Measurements from ENCODE around the gene SIMC1.
A peak's percentile ranks its signal among the peaks of the same experiment; 100 is the strongest.

SIMC1 gene

DNA sequence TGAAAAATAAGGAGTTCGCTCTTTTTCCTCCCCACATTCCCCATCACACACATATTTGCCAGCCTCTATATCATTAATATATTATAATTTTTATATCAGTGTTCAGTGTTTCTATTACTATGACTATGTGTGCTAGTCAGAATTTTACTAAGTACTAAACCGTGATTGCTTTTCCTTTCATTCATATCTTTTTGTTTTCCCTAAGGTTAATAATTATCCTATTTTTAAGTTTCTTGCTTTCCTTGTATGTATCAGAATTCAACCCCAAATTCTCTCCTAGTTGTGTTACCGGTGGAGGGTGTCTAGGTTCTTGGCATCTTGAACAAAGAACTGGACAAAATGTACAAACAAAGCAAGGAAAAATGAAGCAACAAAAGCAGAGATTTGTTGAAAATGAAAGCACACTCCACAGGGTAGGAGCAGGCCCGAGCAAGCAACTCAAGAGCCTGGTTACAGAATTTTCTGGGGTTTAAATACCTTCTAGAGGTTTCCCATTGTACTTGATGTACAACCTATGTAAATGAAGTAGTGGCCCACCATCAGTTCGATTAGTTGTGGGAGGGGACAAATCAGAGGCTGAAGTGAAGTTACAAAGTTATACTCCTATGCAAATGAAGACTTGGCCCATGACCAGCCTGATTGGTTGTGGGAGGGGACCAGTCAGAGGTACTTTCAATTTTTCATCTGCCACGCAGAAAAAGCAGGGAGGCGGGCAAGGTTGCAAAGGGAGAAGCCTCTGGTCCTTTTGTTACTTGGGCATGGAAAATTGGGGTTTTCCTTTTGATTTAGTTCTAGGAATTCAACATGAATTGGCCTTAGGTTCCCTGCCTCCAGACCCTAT, 79.5 kb downstream of the SIMC1 start:
- DNase-seq = no peak

- DNase-seq = no peak
Observed at GRCh38 chr5:176319827-176320554, 81.8 kb downstream of the SIMC1 start.

- DNase-seq = no peak
Observed at GRCh38 chr5:176320577-176320976, 82.4 kb downstream of the SIMC1 start.

GRCh38 chr5:176334031-176334770, 96.0 kb downstream of the SIMC1 start:
- no peak for DNase-seq

DNA sequence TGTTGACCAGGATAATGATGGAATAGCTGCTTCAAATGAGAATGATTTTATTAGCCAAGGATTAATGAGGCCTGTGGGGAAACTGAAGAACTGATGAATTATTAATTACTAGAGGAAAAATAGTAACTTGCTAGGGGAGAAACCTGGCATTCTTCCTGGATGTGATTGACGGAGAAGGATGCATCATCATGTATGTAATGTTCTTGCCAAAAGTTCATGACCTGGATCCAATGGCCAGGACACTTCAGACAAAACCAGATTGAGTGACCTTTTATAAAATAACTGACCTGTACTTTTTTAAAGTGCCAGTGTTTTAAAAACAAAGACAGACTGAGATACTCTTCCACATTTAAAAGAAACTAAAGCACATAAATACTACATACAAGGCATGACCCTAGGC, 99.7 kb downstream of the SIMC1 start:
- no peak for DNase-seq

GRCh38 chr5:176339304-176339703, 101.1 kb downstream of the SIMC1 start:
- no peak for DNase-seq

- no peak for DNase-seq
Observed at GRCh38 chr5:176341325-176342157, 103.3 kb downstream of the SIMC1 start.

DNA sequence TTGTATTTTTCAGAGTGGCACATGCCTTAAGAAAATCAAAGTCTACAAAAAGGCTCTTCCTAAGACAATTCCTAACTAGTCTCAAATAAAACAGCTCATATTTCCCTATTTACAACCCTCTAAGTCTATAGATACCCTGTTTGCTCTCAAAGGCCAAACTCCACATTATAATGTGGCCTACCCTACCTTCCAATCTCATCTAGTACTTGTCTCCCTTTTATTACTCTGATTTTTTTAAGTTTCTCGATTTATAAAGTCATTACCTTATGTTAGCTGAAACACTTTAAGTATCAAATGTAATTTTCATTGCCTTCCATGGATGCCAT, 103.9 kb downstream of the SIMC1 start:
- no peak for DNase-seq

DNA sequence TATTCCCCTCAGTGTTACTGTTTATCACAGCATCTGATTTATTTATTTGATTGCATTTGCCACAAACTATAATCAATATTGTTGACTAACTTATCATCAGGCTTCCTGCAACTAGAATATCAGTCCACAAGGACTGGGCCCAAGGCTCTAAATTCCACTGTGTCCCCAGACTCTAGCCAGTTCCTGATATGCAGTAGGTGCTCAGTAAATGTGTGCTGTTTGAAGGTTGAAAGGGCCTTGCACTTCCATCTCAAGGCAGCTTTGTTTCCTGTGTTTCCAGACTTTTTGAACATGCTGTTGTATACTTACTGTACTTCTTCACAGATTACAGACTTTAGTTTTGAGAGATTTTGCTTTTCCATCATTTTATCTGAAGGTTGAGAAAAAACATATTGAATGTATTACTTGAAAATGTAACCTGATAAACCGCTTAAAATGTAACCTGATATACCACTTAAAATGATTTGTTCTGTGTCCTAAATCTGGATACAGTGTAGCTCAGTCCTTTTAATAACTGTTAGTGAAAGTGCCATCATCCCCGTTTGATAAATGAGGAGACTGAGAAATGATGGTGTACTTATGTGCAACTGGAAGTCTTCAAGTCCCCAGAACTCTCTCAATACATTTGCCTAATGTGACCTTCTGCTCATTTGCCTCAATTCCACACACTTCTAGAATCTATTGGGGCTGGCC, 104.7 kb downstream of the SIMC1 start:
- DNase-seq = no peak

GRCh38 chr5:176350416-176350815, 112.2 kb downstream of the SIMC1 start:
- no peak for DNase-seq

GRCh38 chr5:176352116-176352878, 114.1 kb downstream of the SIMC1 start:
- DNase-seq = no peak

- DNase-seq = no peak
Observed at GRCh38 chr5:176353533-176353932, 115.3 kb downstream of the SIMC1 start.

DNA sequence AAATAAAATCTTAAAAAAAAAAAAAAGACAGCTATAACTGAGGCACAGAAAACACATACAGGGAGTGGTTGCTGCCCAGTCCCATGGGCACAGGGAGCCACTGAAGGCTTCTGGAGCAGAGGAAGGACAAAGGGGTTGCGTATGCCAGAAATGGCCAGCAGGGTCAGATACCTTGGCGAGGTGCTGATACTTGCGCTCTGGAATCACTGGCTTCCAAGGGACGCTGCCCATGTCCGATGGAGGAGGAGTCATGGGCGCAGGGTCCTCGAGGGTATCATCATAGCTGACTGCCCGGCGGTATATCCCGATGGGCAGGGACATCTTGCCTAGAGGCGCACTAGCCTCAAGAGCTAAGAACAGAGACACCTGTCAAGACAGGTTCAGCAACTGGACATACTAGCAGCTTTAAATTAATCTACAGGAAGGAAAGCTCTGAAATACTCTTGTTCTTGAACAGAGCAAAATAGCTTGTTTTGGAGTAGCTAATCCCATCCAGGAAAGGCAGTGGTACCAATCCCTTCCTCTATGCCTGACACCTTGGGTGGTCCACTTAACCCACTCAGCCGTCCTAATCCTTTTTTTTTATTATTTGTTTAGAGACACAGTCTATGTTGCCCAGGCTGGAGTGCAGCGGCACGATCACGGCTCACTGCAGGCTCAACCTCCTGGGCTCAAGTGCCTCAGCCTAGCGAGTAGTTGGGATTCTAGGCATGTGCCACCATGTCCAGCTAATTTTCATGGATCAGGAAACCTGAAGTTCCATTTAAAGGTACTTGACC, 117.4 kb downstream of the SIMC1 start:
- DNase-seq = no peak

DNA sequence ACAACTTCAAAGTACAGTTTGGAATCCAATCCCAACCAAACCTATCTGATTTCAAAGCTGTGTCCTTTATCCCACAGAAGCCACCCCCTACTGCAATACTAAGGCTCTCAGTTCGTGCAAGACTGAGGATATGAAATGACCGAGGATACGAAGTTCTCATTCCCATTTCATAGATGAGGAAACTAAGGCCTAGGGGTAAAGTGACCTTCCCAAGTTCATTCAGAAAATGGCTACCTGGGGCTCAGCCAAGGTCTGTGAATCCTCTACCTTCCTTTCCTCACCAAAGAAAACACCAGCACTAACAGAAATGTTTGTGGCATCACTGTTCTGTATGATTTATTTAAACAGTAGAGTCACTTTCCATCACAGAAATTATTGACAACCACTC, 117.9 kb downstream of the SIMC1 start:
- no peak for DNase-seq

- DNase-seq = peak; percentile 18
Observed at GRCh38 chr5:176359658-176360057, 121.4 kb downstream of the SIMC1 start.

DNA sequence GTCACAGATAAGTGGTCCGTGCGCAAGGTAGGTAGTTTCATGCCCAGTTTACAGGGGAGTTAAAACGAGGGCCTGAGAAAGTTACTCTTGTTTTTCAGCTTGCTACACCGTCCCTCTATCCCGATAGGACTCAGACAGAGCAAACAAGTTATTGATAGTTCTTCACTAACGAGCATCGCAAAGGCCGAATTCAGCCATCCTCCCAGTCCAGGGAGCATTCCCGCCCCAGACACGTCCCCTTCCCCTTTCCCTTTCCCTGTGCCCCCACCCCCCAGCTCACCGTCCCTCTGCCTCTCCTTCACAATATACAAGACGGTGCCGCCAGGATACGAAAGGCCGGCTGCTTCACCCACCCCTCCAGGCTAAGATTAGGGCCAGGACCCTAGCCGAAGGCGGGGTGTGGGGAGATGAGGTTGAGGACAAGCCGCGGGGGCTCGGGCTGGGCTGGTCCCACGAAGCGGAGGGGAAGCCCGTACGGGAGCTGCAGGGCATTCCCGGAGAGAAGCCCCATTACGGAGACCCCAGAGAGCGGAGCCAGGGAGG, 122.7 kb downstream of the SIMC1 start:
- no peak for DNase-seq

DNA sequence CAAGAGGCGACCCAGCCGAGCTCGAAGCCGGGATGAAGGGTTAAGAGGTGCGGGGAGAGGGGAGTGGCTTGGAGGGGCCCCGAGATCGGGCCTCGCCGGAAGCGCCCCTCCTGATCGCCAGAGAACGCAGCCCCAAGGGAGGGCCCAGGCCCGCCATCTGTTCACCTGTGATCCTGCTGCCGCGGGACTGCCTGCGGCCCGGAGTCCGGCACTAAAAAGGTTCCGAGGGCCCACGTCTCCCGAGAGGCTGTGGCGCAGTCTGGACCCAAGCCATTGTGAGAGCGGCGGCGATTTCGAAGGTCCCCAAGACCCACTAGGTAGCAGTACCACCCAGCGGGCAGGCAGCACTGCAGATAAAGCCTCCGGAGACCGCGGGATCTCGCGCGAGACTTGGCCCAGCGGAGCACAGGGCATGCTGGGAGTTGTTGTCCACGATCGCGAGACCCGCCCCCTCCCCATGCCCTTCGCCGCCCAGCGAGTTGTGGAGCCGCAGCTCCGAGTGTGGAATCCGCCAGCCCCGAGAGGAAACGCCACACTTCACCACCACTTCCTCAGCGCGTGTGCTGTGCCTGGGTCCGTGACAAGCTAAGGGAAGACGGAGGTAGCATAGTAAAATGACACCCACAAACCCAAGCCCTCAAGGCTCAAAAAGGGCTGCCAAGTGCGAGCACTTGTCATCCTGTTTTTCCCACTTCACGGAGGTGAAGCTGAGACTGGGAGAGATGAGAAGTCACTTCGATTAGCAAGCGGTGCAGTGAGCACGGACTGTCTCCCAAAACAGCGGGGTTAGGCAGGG, 123.4 kb downstream of the SIMC1 start, which contains the start of gene KIAA1191:
Gene KIAA1191, minus strand, starts transcription at position 328 of the 796 bp plus-strand sequence. CDS start 2,256 bp downstream, outside the sequence.
- DNase-seq = peak; percentile 96

DNA sequence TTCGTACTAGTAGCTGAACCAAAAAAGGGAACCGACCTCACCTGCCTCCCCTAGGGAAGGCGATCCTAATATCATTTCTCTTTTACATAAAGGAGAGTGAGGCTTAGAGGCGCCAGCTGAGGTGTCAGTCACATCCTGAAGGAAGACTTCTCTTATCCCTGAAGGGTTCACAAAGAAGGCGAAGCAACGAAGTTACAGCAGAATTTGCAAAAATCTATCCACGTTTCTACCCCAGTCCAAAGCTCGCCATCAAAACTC, 123.9 kb downstream of the SIMC1 start:
- DNase-seq = no peak

DNA sequence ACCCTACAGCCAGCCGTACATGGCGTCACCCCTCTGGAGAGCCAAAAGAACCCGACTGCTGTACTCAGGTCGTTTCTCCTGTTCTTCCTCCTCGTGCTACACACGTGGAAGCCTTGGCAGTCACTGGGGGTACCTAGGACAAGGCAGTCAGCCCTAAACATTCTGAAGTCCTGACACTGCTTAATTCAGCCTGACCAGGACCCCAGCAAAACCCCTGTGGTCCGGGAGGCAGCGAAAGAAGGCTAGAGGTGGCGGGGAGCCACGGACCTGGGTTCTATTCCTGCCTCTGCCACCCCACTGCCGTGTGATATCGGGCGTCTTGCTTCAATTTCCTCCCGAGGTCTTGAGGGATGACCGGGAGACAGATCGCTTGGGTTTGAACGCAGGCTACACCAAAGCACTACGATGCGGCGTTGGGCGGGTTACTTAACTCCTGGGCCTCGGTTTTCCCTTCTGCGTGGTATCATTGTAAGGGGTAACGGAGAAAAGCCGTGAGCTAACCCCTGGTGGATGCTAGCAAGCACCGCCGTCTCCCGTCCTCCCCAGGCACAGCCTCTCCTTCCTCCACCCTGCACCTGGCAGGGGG, 126.6 kb downstream of the SIMC1 start:
- no peak for DNase-seq
